Natural killer cell treated with Interleukin-12 subunit alpha and Interleukin-12 subunit beta and Interleukin-15 and Interleukin-18, amount 100 ng/mL, for 72 hours (primary cell): ENCODE measurements around the gene SLC5A10. TPM values are rescaled to one million over a fixed set of nuclear protein-coding genes. Genes with fewer than 3 reads are reported as not detected.
"Not testable (repeated sequence)": the region's sequence is repeated elsewhere in the genome, so short reads cannot be mapped to it uniquely, and the experiment has no call there.

Experiments used
- ATAC-seq, 2 donors: fragments of 150-1000 bp; cut with Tn5 transposase in 1 of 2; sonication (Bioruptor Pico), chemical (Tn5 transposase) in 1 of 2; 2 replicates each; pipeline ENCODE4 v1.10.0; 2021
- DNase-seq: peaks from one replicate; pipeline ENCODE4 v3.0.0; 2022; ENCODE audit warnings: low spot score
- H3K27ac Mint-ChIP-seq, 2 donors: 1 replicate in 1 of 2; 2 replicates in 1 of 2; pipeline ENCODE4 v1.8.0; 2022; ENCODE audit warnings: mixed read lengths in 2 of 2, mild to moderate bottlenecking in 1 of 2, moderate library complexity in 1 of 2
- H3K27me3 Mint-ChIP-seq, 2 donors: 1 replicate in 1 of 2; 2 replicates in 1 of 2; pipeline ENCODE4 v1.8.0; 2022; ENCODE audit warnings: mixed read lengths in 2 of 2
- H3K36me3 Mint-ChIP-seq: one replicate; pipeline ENCODE4 v1.8.0; 2022; ENCODE audit warnings: mixed read lengths
- H3K4me1 Mint-ChIP-seq, 2 donors: 1 replicate in 1 of 2; 2 replicates in 1 of 2; pipeline ENCODE4 v1.8.0; 2022; ENCODE audit warnings: low read depth in 2 of 2, mixed read lengths in 2 of 2, mild to moderate bottlenecking in 1 of 2
- H3K4me3 Mint-ChIP-seq: one replicate; pipeline ENCODE4 v1.8.0; 2022; ENCODE audit warnings: mixed read lengths
- H3K9me3 Mint-ChIP-seq: 2 replicates; pipeline ENCODE4 v1.8.0; 2022; ENCODE audit warnings: mixed read lengths
- total RNA-seq, 2 donors: library from RNA; stranded (reverse); gene quantifications; one replicate each; pipeline ENCODE4 v1.2.3, GENCODE V29; 2022

The SLC5A10 gene
- total RNA-seq, 2 donors from 2014 or later, result not detected

GRCh38 chr17:19022128-19022527, 70.2 kb downstream of the SLC5A10 start:
- no peak overlapping the region for H3K27ac Mint-ChIP-seq
- no peaks in the 10 kb centered on the region for H3K36me3 Mint-ChIP-seq
- H3K4me1 Mint-ChIP-seq, result peaks cover 0 to 3% of the 10 kb centered on the region in 2 donors
- no peaks in the 10 kb centered on the region for H3K9me3 Mint-ChIP-seq
- DNase-seq (no peak), ATAC-seq (no peak)
- no peaks in the 10 kb centered on the region for H3K27me3 Mint-ChIP-seq
- no peak overlapping the region for H3K4me3 Mint-ChIP-seq

DNA sequence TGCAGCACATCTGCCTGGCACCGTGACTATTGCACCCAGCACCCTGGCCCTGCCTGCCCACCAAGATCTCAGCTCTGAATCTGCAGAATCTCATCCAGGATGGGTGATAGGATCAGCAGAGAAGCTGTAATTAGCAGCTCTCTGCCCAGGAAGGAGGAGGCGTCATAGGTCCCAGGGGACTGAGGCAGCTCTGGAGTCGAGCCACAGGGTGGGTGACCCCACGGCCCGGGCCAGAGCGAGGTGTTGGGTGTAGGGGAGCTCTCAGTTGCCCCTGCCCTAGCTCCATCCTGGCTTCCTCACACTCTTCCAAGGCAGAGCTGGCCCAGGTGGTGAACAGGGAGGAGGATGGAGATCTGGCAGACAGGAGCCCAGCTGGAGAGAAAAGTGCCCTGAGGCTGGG, 70.8 kb downstream of the SLC5A10 start:
- H3K36me3 Mint-ChIP-seq, result no peaks in the 10 kb centered on the region
- no peak for DNase-seq
- peaks cover 0 to 3% of the 10 kb centered on the region in 2 donors for H3K4me1 Mint-ChIP-seq
- ATAC-seq, result no peak
- H3K9me3 Mint-ChIP-seq, result no peaks in the 10 kb centered on the region
- H3K27me3 Mint-ChIP-seq, result no peaks in the 10 kb centered on the region
- no peak overlapping the region for H3K4me3 Mint-ChIP-seq
- H3K27ac Mint-ChIP-seq, result no peak overlapping the region

GRCh38 chr17:19023209-19023999, 71.4 kb downstream of the SLC5A10 start:
- peaks cover 0 to 3% of the 10 kb centered on the region in 2 donors for H3K4me1 Mint-ChIP-seq
- no peaks in the 10 kb centered on the region for H3K27me3 Mint-ChIP-seq
- H3K36me3 Mint-ChIP-seq, result no peaks in the 10 kb centered on the region
- H3K27ac Mint-ChIP-seq, result no peak overlapping the region
- ATAC-seq, result no peak
- no peak overlapping the region for H3K4me3 Mint-ChIP-seq
- peak; percentile 37 for DNase-seq
- no peaks in the 10 kb centered on the region for H3K9me3 Mint-ChIP-seq

DNA sequence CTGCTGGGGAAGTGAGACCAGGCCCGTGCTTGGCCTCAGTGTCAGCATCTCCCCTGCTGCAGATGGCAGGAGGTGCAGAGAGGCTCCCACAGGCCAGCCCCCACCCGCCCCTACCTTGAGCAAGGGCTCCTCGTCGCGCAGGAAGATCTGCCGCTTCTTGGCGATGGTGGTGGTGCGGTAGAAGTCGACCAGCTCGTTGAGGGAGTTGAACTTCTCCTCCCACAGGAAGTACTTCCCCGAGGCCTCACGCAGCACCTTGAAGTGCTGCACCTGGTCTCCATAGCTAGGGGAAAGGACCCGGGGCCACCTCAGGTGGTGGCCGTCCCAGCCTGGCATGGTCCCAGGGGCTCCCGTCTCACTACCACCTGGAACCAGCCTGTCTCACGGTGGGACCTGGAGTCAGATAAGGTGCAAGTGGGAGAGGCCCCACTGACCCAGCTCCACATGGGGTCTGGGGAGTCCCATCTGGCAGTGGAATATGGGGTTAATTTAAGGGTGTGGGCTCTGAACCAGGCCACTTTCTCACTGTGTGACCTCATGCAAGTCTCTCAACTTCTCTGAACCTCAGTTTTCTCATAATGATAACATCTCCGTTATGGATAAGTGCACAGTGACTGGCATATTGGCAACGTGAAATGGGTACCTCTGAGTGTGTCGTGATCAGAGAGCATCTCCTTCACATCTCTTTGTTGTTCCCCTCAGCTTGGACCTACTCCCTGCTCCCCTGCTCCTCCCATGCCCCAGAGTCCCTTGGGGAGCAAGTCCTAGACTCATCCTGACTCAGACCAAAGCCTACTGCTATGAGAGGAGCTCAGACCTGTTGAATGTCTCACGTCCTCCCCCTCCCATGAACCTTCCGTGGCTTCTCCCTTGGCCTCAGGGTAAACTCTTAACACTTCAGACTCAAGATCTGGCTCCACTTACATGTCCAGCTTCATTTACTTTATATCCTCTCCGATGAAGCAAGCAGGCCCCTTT, 72.4 kb downstream of the SLC5A10 start:
- DNase-seq, result peak; percentile 55

GRCh38 chr17:19028671-19029070, 76.7 kb downstream of the SLC5A10 start:
- ATAC-seq, H3K36me3 Mint-ChIP-seq, H3K9me3 Mint-ChIP-seq, H3K4me3 Mint-ChIP-seq, H3K4me1 Mint-ChIP-seq, DNase-seq, H3K27ac Mint-ChIP-seq, H3K27me3 Mint-ChIP-seq: not testable (repeated sequence)

More for the DNA sequence above, 72.4 kb downstream of the SLC5A10 start:
- H3K36me3 Mint-ChIP-seq, result no peaks in the 10 kb centered on the region
- H3K4me1 Mint-ChIP-seq, result peaks cover 0 to 3% of the 10 kb centered on the region in 2 donors
- no peak overlapping the region for H3K27ac Mint-ChIP-seq
- H3K9me3 Mint-ChIP-seq, result no peaks in the 10 kb centered on the region
- no peak overlapping the region for H3K4me3 Mint-ChIP-seq
- no peak for ATAC-seq
- H3K27me3 Mint-ChIP-seq, result no peaks in the 10 kb centered on the region

DNA sequence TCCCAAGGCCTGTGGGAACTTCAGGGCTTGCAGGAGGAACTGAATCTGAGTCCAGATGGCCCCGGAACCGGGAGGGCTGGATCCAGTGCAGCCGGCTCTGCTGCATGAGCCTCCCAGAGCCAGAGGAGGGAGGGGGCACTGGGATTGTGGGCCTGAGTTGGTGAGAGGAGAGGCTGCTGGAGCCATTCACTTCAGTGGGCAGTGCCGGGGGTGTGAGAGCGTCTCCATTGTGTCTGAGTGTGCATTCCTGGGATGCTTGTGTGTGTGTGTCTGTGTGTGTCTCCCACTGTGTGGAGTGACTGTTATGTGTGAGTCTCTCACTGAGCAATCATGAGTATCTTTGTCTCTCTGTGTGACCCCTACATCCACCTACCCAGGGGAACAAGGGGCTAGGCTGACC, 77.8 kb downstream of the SLC5A10 start:
- ATAC-seq, result not testable (repeated sequence)

GRCh38 chr17:19030771-19031449, 78.9 kb downstream of the SLC5A10 start:
- DNase-seq, H3K27me3 Mint-ChIP-seq, H3K4me3 Mint-ChIP-seq, H3K9me3 Mint-ChIP-seq, ATAC-seq, H3K4me1 Mint-ChIP-seq, H3K36me3 Mint-ChIP-seq, H3K27ac Mint-ChIP-seq: not testable (repeated sequence)

More for the DNA sequence above, 77.8 kb downstream of the SLC5A10 start:
- H3K9me3 Mint-ChIP-seq, H3K27ac Mint-ChIP-seq, DNase-seq, H3K27me3 Mint-ChIP-seq, H3K4me3 Mint-ChIP-seq, H3K4me1 Mint-ChIP-seq, H3K36me3 Mint-ChIP-seq: not testable (repeated sequence)

DNA sequence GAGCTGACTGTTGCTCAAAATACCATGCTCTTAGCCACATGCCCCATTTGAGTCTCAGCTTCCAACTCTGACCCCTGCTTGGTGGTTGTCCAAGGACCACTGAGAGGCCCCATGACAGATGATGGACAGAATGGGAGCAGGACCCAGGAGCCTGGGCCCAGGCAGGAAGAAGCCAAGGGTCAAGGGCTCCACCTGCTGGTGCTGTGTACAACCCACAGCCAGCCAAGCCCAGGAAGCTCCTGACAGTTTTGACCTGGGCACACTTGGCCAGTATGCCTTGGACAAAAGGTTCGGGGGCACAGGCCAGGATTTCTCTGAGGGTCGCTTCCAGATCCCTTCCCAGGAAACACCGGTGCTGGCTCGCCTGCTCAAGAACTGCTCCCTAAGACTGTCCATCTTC, 79.8 kb downstream of the SLC5A10 start:
- H3K36me3 Mint-ChIP-seq, H3K4me3 Mint-ChIP-seq, H3K27me3 Mint-ChIP-seq, H3K27ac Mint-ChIP-seq, H3K4me1 Mint-ChIP-seq, H3K9me3 Mint-ChIP-seq: not testable (repeated sequence)
- ATAC-seq (peak; percentile 84 to 87), DNase-seq (peak; percentile 65)

DNA sequence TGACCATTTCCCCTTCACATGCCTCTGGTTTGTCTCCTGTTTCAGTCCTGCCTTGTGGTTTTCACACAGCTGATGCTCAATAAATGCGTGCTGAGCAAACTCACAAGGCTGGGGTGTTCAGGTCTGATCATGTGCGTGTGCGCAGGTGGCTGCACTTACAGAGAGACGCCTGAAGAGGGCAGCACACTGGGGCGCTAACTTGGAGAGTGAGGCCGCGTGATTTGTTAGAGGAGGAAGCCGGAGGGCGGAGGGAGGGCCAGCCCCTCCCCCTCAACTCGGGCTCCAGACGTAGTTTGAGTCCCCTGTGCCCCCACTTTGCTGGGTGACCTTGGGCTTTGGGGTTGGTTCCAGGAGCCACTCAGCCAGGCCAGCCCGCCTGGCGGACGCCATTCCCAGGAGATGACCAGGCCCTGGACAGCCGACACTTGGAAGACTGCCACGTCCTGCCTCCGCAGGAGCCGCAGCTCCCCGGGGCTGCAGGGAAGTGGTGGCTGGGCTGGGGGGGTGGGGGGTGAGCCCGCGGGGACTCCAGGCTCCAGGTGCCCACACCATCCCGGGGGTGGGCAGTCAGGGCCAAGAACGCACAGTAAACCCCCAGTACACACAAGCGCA, 80.5 kb downstream of the SLC5A10 start:
- not testable (repeated sequence) for H3K4me1 Mint-ChIP-seq, H3K36me3 Mint-ChIP-seq, H3K27ac Mint-ChIP-seq, H3K4me3 Mint-ChIP-seq, H3K27me3 Mint-ChIP-seq, DNase-seq, H3K9me3 Mint-ChIP-seq
- peak; percentile 84 to 85 for ATAC-seq

GRCh38 chr17:19036186-19036585, 84.2 kb downstream of the SLC5A10 start:
- not testable (repeated sequence) for H3K36me3 Mint-ChIP-seq

GRCh38 chr17:19037547-19037946, 85.6 kb downstream of the SLC5A10 start:
- H3K4me1 Mint-ChIP-seq, ATAC-seq, H3K27me3 Mint-ChIP-seq, H3K4me3 Mint-ChIP-seq, H3K9me3 Mint-ChIP-seq, H3K27ac Mint-ChIP-seq, DNase-seq, H3K36me3 Mint-ChIP-seq: not testable (repeated sequence)

More at GRCh38 chr17:19036186-19036585, 84.2 kb downstream of the SLC5A10 start:
- not testable (repeated sequence) for H3K9me3 Mint-ChIP-seq, H3K4me1 Mint-ChIP-seq, H3K27me3 Mint-ChIP-seq, H3K27ac Mint-ChIP-seq, H3K4me3 Mint-ChIP-seq, DNase-seq, ATAC-seq

DNA sequence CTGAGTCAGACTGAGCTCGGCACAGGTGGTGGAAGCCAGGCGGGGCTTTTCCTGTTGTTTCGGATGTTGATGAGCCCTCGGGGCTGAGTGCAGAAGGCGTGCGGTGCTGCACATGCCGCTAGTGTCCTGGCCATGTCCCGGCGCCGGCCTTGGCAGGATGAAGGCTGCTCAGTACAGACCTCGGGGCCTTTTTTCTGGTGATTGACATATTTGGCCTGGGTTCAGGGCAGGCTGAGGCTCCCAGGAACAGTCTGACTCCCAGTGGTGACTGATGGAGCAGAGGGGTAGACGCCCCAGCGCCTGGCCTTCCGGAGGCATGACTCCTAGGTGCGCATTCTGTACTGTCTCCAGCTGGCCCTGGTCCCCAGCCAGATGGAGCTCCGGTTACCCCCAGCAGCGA, 86.0 kb downstream of the SLC5A10 start:
- not testable (repeated sequence) for ATAC-seq, DNase-seq, H3K9me3 Mint-ChIP-seq, H3K36me3 Mint-ChIP-seq, H3K27ac Mint-ChIP-seq, H3K4me1 Mint-ChIP-seq, H3K27me3 Mint-ChIP-seq, H3K4me3 Mint-ChIP-seq

DNA sequence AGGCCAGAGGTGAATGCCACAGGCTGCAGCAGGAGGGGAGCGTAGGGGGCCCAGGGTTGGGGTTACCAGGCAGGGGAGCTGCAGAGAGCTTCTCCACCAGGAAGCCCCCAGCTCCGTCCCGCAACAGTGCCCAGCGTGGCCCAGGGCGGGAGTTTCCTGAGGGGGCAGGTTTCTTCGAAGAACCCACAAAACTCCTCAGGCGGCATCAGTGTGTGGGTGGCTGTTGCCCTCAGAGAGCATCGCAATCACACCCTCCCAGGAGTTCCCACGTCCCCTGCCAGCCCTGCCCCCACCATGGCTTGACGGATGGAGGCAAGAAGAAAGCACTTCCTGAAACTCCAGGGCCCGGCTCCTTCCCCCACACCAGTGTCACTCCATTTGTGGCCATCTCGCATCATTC, 86.8 kb downstream of the SLC5A10 start:
- H3K27me3 Mint-ChIP-seq, H3K9me3 Mint-ChIP-seq, H3K4me3 Mint-ChIP-seq, H3K27ac Mint-ChIP-seq, H3K4me1 Mint-ChIP-seq, H3K36me3 Mint-ChIP-seq, DNase-seq: not testable (repeated sequence)
- peak in 1 of 2 donors; percentile 30 for ATAC-seq
